Gastrocnemius medialis (tissue), 4 donors: ENCODE results near the gene CCDC51.

Experiments
- CTCF ChIP-seq, 5 experiments: fragments of 450-650 bp in 3 of 5; fragments of 200-600 bp in 2 of 5; sonication (generic) in 2 of 5; IDR thresholded peaks in 4 of 5; conservative IDR thresholded peaks in 1 of 5; 1 replicate in 4 of 5; 2 replicates in 1 of 5; pipeline ENCODE4 v1.5.1; 2016 to 2019; ENCODE audit warnings: antibody characterized with exemption in 5 of 5, mild to moderate bottlenecking in 3 of 5, moderate library complexity in 3 of 5
- POLR2A ChIP-seq, 2 donors: fragments of 450-650 bp; IDR thresholded peaks; one replicate each; pipeline ENCODE4 v1.6.1; 2017; ENCODE audit warnings: antibody characterized with exemption in 2 of 2, mild to moderate bottlenecking in 2 of 2, moderate library complexity in 2 of 2

- no peak for TF ChIP-seq CTCF (IDR thresholded peaks at IDR 0.05 in 4 of 5, conservative IDR thresholded peaks at IDR 0.05 in 1 of 5)
- no peak for TF ChIP-seq POLR2A (IDR thresholded peaks at IDR 0.05)
Observed at GRCh38 chr3:48416546-48416945, 23.4 kb downstream of the CCDC51 start.
